Left renal pelvis (tissue), 4 donors: ENCODE measurements around the gene ALG1. TPM values are rescaled to one million over a fixed set of nuclear protein-coding genes. Genes with fewer than 3 reads are reported as not detected.

ENCODE experiments used
- DNase-seq, 4 donors: peaks; one replicate each; pipeline ENCODE4 v3.0.0-alpha.2; 2013; ENCODE audit warnings: low read depth in 4 of 4, low spot score in 3 of 4
- polyA plus RNA-seq, 4 donors: library from polyadenylated mRNA; unstranded; fragments of 120-200 nt; gene quantifications; one replicate each; pipeline ENCODE4 v1.2.1, GENCODE V29; 2013; ENCODE audit not compliant: insufficient read length in 4 of 4

ALG1 gene
- 10 to 100 TPM; 15.4 to 25.0 (median 22.5) TPM for polyA plus RNA-seq

GRCh38 chr16:5071681-5072333 lies at the start of gene ALG1:
Gene ALG1 (plus strand): TSS chr16:5071843. CDS start chr16:5071850, 7 bp downstream.
- peak; percentile 68 to 79 (median 72) for DNase-seq

- DNase-seq, result no peak
Observed at GRCh38 chr16:5022521-5022920, 49.1 kb upstream of the ALG1 start.

- DNase-seq, result no peak
Observed at GRCh38 chr16:5024632-5025031, 47.0 kb upstream of the ALG1 start.

DNA sequence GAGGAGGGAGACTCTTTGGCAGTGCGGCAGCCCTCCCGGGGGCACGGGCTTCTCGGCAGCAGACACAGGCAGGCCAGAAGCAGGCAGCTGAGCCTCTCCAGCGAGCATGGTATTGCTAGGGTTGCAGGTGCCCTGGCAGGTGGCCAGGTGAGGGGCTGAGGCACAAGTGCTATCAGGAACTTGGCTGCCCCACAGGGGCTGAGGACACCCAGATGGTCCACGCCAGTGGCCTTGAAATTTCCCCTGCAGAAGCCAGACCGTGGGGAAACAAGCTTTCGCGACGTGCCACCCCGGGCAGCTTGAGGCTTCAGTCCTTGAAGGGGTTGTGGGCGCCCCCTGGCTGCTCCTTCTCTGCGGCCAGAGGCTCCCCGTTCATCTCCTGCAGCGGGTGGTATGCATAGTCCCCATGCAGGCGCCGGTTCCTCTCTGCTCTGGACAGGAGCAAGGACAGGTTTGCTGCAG lies 46.4 kb upstream of the ALG1 start:
- DNase-seq, result no peak

DNA sequence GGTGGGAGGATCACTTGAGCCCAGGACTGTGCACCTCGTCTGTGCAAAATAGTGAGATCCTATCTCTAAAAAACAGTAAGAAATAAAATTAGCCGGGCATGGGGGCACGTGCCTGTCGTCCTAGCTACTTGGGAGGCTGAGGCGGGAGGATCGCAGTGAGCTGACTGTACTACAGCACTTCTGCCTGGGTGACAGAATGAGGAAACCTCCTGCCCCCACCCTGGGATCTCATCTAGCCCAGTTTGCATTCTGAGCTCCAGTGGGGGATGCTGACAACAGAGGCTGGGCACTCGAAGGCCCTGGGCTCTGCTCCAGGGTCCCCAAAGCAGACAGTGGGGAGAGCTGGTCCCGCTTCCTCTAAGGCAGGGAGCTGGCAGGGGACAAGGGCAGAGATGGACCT lies 45.0 kb upstream of the ALG1 start:
- DNase-seq, result no peak

- no peak for DNase-seq
Observed at GRCh38 chr16:5027086-5027485, 44.6 kb upstream of the ALG1 start.

- no peak for DNase-seq
Observed at GRCh38 chr16:5027575-5028235, 43.9 kb upstream of the ALG1 start.

DNA sequence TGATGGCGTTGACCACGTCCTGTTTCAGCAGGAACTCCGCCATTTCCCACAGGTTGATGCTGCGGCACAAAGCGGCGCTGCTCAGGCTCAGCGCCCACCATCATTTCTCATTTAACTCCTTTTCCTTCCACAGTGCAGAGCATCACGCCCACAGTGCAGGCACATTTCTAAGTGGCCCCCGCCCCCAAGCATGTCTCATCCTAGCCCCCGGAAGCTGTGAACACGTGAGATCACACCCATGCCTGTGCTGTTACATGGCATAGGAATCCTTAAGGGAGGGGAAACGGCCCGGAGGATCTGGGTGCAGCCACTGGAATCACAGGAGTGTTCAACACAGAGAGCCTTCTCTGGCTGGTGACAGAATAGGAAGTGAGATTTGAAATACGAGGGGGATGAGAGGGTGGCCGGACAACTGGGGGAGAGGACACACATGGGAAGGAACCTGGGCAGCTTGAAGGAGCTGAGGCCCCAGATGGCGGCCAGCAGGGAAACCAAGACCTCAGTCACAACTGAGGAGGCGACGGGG lies 42.6 kb upstream of the ALG1 start:
- no peak for DNase-seq

- no peak for DNase-seq
Observed at GRCh38 chr16:5030251-5030870, 41.3 kb upstream of the ALG1 start.

- DNase-seq, result no peak
Observed at GRCh38 chr16:5031601-5032000, 40.0 kb upstream of the ALG1 start.

- DNase-seq, result no peak
Observed at GRCh38 chr16:5032748-5033167, 38.9 kb upstream of the ALG1 start.

DNA sequence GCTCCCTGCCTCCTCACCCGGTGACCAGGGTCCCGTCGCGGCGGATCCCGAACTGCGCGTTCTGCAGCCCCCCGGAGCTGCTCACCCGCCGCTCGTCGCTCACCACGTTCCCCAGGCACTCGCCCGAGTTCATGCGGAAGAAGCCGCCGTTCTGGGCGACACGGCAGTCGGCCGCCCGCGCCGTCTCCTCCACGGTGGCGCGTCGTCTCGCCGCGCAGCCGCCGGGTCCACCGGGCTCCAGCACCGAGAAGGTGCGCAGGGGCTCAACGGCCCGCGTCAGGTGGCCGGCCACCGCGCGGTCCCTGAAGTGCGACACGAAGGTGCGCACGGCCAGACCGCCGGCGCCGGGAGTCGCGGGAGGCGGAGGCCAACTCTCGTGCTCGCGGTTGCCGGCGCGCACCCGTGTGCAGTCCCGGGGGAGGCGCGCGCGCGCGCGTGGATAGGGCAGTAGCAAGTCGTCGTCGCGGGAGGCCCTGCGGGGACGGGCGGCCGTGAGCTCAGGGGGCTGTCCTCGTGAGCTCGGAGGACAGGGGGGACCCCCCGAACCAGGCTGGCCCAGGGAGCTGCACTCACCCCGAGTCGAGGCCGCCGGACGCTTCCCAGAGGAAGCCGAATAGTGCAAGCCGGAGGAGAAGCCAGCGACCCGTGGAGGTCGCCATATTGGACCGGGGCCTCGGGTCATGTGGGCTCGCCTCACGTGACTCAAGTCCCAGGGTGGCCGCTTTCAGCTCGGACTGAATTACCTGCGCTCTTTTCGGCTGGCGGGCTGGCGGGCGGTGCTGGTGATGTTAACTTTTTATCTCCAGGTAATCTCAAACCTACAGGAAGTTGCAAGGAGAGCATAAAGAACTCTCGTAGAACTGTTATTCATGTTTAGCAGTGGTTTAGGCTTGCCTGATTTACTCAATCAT lies 38.1 kb upstream of the ALG1 start, which contains the start of gene NAGPA:
NAGPA (minus strand) TSS at position 680 of the 911 bp plus-strand sequence; CDS start at position 659, 21 bp downstream.
- peak; percentile 70 to 75 (median 72) for DNase-seq

- no peak for DNase-seq
Observed at GRCh38 chr16:5034167-5034523, 37.5 kb upstream of the ALG1 start.

DNA sequence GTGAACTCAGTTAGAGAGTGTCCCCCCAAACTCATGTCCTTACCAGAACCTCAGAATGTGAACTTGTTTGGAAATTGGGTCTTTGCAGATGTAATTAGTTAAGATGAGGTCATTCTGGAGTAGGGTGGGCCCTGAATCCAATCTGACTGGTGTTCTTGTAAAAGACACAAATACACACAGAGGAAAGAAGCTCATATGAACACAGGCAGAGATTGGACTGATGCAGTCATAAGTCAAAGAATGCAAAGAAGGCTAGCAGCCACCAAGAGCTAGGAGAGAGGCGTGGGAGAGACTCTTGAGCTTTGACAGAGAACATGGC lies 35.8 kb upstream of the ALG1 start:
- DNase-seq, result no peak

- no peak for DNase-seq
Observed at GRCh38 chr16:5036228-5037156, 35.2 kb upstream of the ALG1 start.

GRCh38 chr16:5040451-5040850 lies 31.2 kb upstream of the ALG1 start:
- DNase-seq, result no peak

DNA sequence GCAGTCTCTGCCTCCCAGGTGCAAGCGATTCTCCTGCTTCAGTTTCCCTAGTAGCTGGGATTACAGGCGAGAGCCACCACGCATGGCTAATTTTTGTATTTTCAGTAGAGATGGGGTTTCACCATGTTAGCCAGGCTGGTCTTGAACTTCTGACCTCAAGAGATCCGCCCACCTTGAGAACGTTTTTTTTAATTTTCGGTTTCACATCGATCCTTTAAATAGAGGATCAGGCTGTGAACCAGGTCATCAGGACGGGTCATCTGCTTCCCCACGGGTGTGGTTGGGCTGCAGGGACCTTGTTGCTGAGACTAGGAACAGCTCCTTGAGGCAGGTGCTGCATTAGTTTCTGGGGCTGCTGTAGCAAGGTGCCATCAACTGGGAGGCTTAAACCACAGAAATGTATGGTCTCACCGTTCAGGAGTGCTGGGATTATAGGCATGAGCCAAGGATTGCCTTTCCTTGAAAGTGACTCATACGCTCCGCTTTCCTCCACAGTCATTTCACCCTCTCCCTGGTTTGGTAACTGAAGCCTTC lies 30.0 kb upstream of the ALG1 start:
- no peak for DNase-seq

- no peak for DNase-seq
Observed at GRCh38 chr16:5042574-5043171, 29.0 kb upstream of the ALG1 start.

DNA sequence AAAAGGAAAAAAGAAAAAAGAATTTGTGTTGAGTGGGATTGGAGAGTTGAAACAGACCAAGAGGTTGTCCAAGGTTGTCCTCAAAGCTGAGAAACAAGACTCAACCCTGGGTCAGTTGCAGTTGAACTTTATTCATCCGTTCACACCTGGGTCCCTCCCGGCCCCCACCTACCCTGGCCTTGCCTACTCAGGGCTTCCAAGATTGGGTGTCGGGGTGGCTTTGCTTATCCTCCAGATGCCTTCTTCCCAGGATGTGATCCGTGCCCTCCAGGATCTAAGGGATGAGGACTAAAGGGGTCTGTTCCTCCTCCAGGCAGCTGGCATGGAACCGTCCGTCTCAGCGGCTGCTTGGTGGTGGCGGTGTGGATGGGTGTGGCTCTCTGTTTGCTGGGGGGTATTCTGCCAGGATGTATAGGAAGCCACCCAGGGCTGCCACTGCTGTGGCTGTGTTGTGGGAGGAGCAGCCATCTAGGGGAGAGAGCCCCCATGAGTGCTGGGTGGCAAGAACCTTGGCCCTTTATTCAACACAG lies 27.6 kb upstream of the ALG1 start:
- DNase-seq, result no peak
